ENCODE results near the gene LEPR.

The LEPR gene

GRCh38 chr1:65467536-65467935 lies 47.1 kb downstream of the LEPR start:
- H3K4me3 ChIP-seq (ENCODE audit: control insufficient read depth, low read depth, low read length): no peak overlapping the region
- no peak for DNase-seq (ENCODE audit: low read depth)
- no peak for TF ChIP-seq CTCF (IDR thresholded peaks at IDR 0.05; ENCODE audit: control insufficient read depth, insufficient read depth, low read depth, low read length, missing control alignments)

- no peak overlapping the region for H3K4me3 ChIP-seq (ENCODE audit: control insufficient read depth, low read depth, low read length)
- DNase-seq (ENCODE audit: low read depth): no peak
- TF ChIP-seq CTCF (IDR thresholded peaks at IDR 0.05; ENCODE audit: control insufficient read depth, insufficient read depth, low read depth, low read length, missing control alignments): no peak
These were observed 48.8 kb downstream of the LEPR start for GRCh38 chr1:65469126-65469888.

GRCh38 chr1:65469889-65470340 lies 49.4 kb downstream of the LEPR start:
- no peak for TF ChIP-seq CTCF (IDR thresholded peaks at IDR 0.05; ENCODE audit: control insufficient read depth, insufficient read depth, low read depth, low read length, missing control alignments)
- no peak for DNase-seq (ENCODE audit: low read depth)
- H3K4me3 ChIP-seq (ENCODE audit: control insufficient read depth, low read depth, low read length): no peak overlapping the region
